H1 (cell line): ENCODE data around the gene LRCH2. TPM values are rescaled to one million over a fixed set of nuclear protein-coding genes. Genes with fewer than 3 reads are reported as not detected.

ENCODE experiments used
- CTCF ChIA-PET: fragments of 300-600 bp; sonication (Branson Sonifier 250); formaldehyde crosslinking; loops from one replicate; lab custom pipeline; 2021; ENCODE audit not compliant: partially characterized antibody; lab: Charles Lee
- POLR2A ChIA-PET: fragments of 300-600 bp; sonication (Branson Sonifier 250); formaldehyde crosslinking; loops from one replicate; lab custom pipeline; 2021; ENCODE audit warnings: inconsistent platforms; ENCODE audit not compliant: partially characterized antibody; lab: Charles Lee
- DNase-seq, 2 experiments: peaks; one replicate each; pipeline versions ENCODE4 v3.0.0 to v3.0.0-alpha.2; 2010 to 2022; ENCODE audit warnings: low spot score in 2 of 2, low read depth in 1 of 2, mixed read lengths in 1 of 2
- FAIRE-seq: peaks from 2 replicates; lab custom pipeline; 2011; peaks lifted over from hg19 to GRCh38; lab: Jason Lieb, UNC
- H2AFZ ChIP-seq: 2 replicates; pipeline ENCODE4 v1.8.1; 2012; ENCODE audit warnings: low read length, inconsistent platforms
- H2AK5ac ChIP-seq: 2 replicates; pipeline ENCODE4 v1.6.1; 2013; ENCODE audit warnings: low read depth, low read length
- H2BK120ac ChIP-seq: replicated peaks from 2 replicates; pipeline ENCODE3; 2013; ENCODE audit warnings: low read depth, low read length, inconsistent platforms
- H2BK12ac ChIP-seq: 2 replicates; pipeline ENCODE4 v1.6.1; 2013; ENCODE audit warnings: low read depth, low read length
- H2BK15ac ChIP-seq: 2 replicates; pipeline ENCODE4 v1.6.1; 2013; ENCODE audit warnings: low read length
- H2BK20ac ChIP-seq: 2 replicates; pipeline ENCODE4 v1.6.1; 2013; ENCODE audit warnings: low read length
- H2BK5ac ChIP-seq: 2 replicates; pipeline ENCODE4 v1.6.1; 2013; ENCODE audit warnings: low read depth, low read length
- H3K14ac ChIP-seq: 2 replicates; pipeline ENCODE4 v1.6.1; 2013; ENCODE audit warnings: inconsistent platforms; ENCODE audit not compliant: insufficient read length
- H3K18ac ChIP-seq: 2 replicates; pipeline ENCODE4 v1.6.1; 2013; ENCODE audit warnings: low read length; ENCODE audit errors: extremely low read depth
- H3K23ac ChIP-seq: 2 replicates; pipeline ENCODE4 v1.6.1; 2013; ENCODE audit warnings: inconsistent platforms; ENCODE audit not compliant: insufficient read length
- H3K23me2 ChIP-seq: 2 replicates; pipeline ENCODE4 v1.6.1; 2013; ENCODE audit warnings: low read depth, low read length
- H3K27ac ChIP-seq: 2 replicates; pipeline ENCODE4 v1.6.1; 2011; ENCODE audit warnings: low read depth, low read length, inconsistent platforms
- H3K27me3 ChIP-seq, 4 experiments: replicated peaks in 1 of 4; 1 replicate in 1 of 4; 2 replicates in 3 of 4; pipeline versions ENCODE4 v1.6.1 to v1.8.1; 2011 to 2013; ENCODE audit warnings: low read length in 3 of 4, mild to moderate bottlenecking in 3 of 4, inconsistent platforms in 2 of 4, mixed read lengths in 2 of 4, moderate library complexity in 1 of 4; ENCODE audit not compliant: control insufficient read depth in 3 of 4, insufficient read depth in 3 of 4; ENCODE audit errors: extremely low read depth in 1 of 4
- H3K36me3 ChIP-seq, 4 experiments: 2 replicates each; pipeline versions ENCODE4 v1.6.1 to v1.8.1; 2011 to 2013; ENCODE audit warnings: mild to moderate bottlenecking in 4 of 4, low read length in 3 of 4, moderate library complexity in 2 of 4, control low read depth in 1 of 4, inconsistent platforms in 1 of 4; ENCODE audit not compliant: insufficient read depth in 4 of 4, control insufficient read depth in 2 of 4
- H3K4ac ChIP-seq: replicated peaks from 2 replicates; pipeline ENCODE3; 2013; ENCODE audit warnings: low read length, low read depth, mixed read lengths, inconsistent platforms; ENCODE audit not compliant: insufficient read length
- H3K4me1 ChIP-seq, 4 experiments: replicated peaks in 1 of 4; 1 replicate in 1 of 4; 2 replicates in 3 of 4; pipeline versions ENCODE4 v1.6.1 to v1.8.1; 2011 to 2013; ENCODE audit warnings: low read length in 3 of 4, inconsistent platforms in 2 of 4, mixed read lengths in 1 of 4; ENCODE audit not compliant: insufficient read depth in 4 of 4, control insufficient read depth in 3 of 4
- H3K4me2 ChIP-seq, 2 experiments: 2 replicates each; pipeline versions ENCODE4 v1.6.1 to v1.8.1; 2011 to 2013; ENCODE audit warnings: low read depth in 2 of 2, low read length in 2 of 2, control low read depth in 1 of 2, inconsistent platforms in 1 of 2, mild to moderate bottlenecking in 1 of 2; ENCODE audit not compliant: insufficient read depth in 1 of 2
- H3K4me3 ChIP-seq, 4 experiments: fragments of 200-600, 300-600 bp in 1 of 4; sonication (generic), shearing (Covaris generic), sonication (Bioruptor Twin) in 1 of 4; 2 replicates each; pipeline versions ENCODE4 v1.5.1 to v1.8.1; 2011 to 2016; ENCODE audit warnings: low read length in 4 of 4, low read depth in 3 of 4, control low read depth in 2 of 4, inconsistent platforms in 2 of 4, mild to moderate bottlenecking in 2 of 4, mixed read lengths in 1 of 4, moderate library complexity in 1 of 4; ENCODE audit not compliant: insufficient read depth in 2 of 4; ENCODE audit errors: extremely low read depth in 1 of 4
- H3K56ac ChIP-seq: replicated peaks from 2 replicates; pipeline ENCODE3; 2013; ENCODE audit warnings: low read depth, mild to moderate bottlenecking, mixed read lengths, low read length, inconsistent platforms; ENCODE audit not compliant: insufficient read length
- H3K79me1 ChIP-seq: 2 replicates; pipeline ENCODE4 v1.6.1; 2013; ENCODE audit warnings: low read depth, low read length, control low read depth
- H3K79me2 ChIP-seq, 2 experiments: 2 replicates each; pipeline versions ENCODE4 v1.6.1 to v1.8.1; 2012 to 2013; ENCODE audit warnings: low read length in 2 of 2, mild to moderate bottlenecking in 2 of 2, inconsistent platforms in 1 of 2; ENCODE audit not compliant: insufficient read depth in 2 of 2, control insufficient read depth in 1 of 2
- H3K9ac ChIP-seq, 4 experiments: replicated peaks in 1 of 4; 1 replicate in 1 of 4; 2 replicates in 3 of 4; pipeline versions ENCODE4 v1.6.1 to v1.8.1; 2011 to 2013; ENCODE audit warnings: low read depth in 3 of 4, low read length in 3 of 4, control low read depth in 2 of 4, mild to moderate bottlenecking in 2 of 4, moderate library complexity in 2 of 4, inconsistent platforms in 1 of 4; ENCODE audit errors: extremely low read depth in 1 of 4
- H3K9me3 ChIP-seq, 2 experiments: 2 replicates each; pipeline versions ENCODE4 v1.6.1 to v1.8.1; 2012 to 2013; ENCODE audit warnings: mild to moderate bottlenecking in 2 of 2, moderate library complexity in 2 of 2, control low read depth in 1 of 2, inconsistent platforms in 1 of 2, low read depth in 1 of 2, low read length in 1 of 2, mixed read lengths in 1 of 2; ENCODE audit not compliant: insufficient read depth in 2 of 2
- H4K20me1 ChIP-seq, 2 experiments: replicated peaks in 1 of 2; 2 replicates each; pipeline versions ENCODE3 to v1.8.1; 2011 to 2013; ENCODE audit warnings: inconsistent platforms in 2 of 2, low read length in 2 of 2, mild to moderate bottlenecking in 1 of 2; ENCODE audit not compliant: insufficient read depth in 2 of 2, control insufficient read depth in 1 of 2
- H4K5ac ChIP-seq: 2 replicates; pipeline ENCODE4 v1.6.1; 2013; ENCODE audit warnings: low read length, low read depth, mixed read lengths, inconsistent platforms; ENCODE audit not compliant: insufficient read length
- H4K8ac ChIP-seq: 2 replicates; pipeline ENCODE4 v1.8.0; 2013; ENCODE audit warnings: mild to moderate bottlenecking, moderate library complexity, low read length, inconsistent platforms; ENCODE audit not compliant: insufficient read depth; ENCODE audit errors: extremely low read depth
- H4K91ac ChIP-seq: replicated peaks from 2 replicates; pipeline ENCODE3; 2013; ENCODE audit warnings: low read length, mixed read lengths, inconsistent platforms; ENCODE audit not compliant: insufficient read length
- BCL11A ChIP-seq, 2 experiments: IDR thresholded peaks; one replicate each; pipeline ENCODE4 v1.6.1; 2011; ENCODE audit warnings: low read depth in 2 of 2, low read length in 2 of 2, mild to moderate bottlenecking in 2 of 2
- CBX5 ChIP-seq: fragments of 300-800, 300-1000 bp; sonication (generic); IDR thresholded peaks from 2 replicates; pipeline ENCODE4 v1.7.1; 2016; ENCODE audit warnings: antibody characterized with exemption, low read length, low read depth
- CHD1 ChIP-seq: IDR thresholded peaks from 2 replicates; pipeline ENCODE4 v1.6.1; 2012; ENCODE audit warnings: low read depth, low read length, improper control_type of control experiment
- FOSL1 ChIP-seq: IDR thresholded peaks from 2 replicates; pipeline ENCODE4 v1.6.1; 2011; ENCODE audit warnings: mild to moderate bottlenecking, low read depth, low read length, moderate library complexity; ENCODE audit not compliant: insufficient read depth
- GTF2F1 ChIP-seq: IDR thresholded peaks from 2 replicates; pipeline ENCODE4 v1.6.1; 2012; ENCODE audit warnings: low read depth, low read length, improper control_type of control experiment, borderline replicate concordance
- PHF8 ChIP-seq: fragments of 200-600 bp; sonication (generic); conservative IDR thresholded peaks from 2 replicates; pipeline ENCODE4 v1.7.1; 2012; ENCODE audit warnings: low read depth, mild to moderate bottlenecking, inconsistent platforms, low read length, moderate library complexity
- POLR2A ChIP-seq, 2 experiments: IDR thresholded peaks; 1 replicate in 1 of 2; 2 replicates in 1 of 2; pipeline ENCODE4 v1.6.1; 2011; ENCODE audit warnings: low read depth in 2 of 2, low read length in 2 of 2, mild to moderate bottlenecking in 2 of 2; ENCODE audit errors: control extremely low read depth in 1 of 2
- POLR2AphosphoS5 ChIP-seq: IDR thresholded peaks from 2 replicates; pipeline ENCODE4 v1.6.1; 2011; ENCODE audit warnings: low read depth, low read length
- SAP30 ChIP-seq: fragments of 300-600 bp; sonication (generic); IDR thresholded peaks from 2 replicates; pipeline ENCODE4 v1.7.1; 2012; ENCODE audit warnings: low read length, moderate library complexity, mild to moderate bottlenecking, inconsistent platforms; ENCODE audit not compliant: insufficient read depth, insufficient replicate concordance
- SRF ChIP-seq: IDR thresholded peaks from 2 replicates; pipeline ENCODE4 v1.6.1; 2011; ENCODE audit warnings: mild to moderate bottlenecking, low read depth, low read length, moderate library complexity
- TCF12 ChIP-seq: IDR thresholded peaks from 2 replicates; pipeline ENCODE4 v1.6.1; 2011; ENCODE audit warnings: low read depth, mild to moderate bottlenecking, low read length
- TEAD4 ChIP-seq: IDR thresholded peaks from 2 replicates; pipeline ENCODE4 v1.6.1; 2012; ENCODE audit warnings: low read depth, low read length, inconsistent platforms, mixed read lengths
- YY1 ChIP-seq: IDR thresholded peaks from 2 replicates; pipeline ENCODE4 v1.6.1; 2011; ENCODE audit warnings: low read depth, mild to moderate bottlenecking, low read length
- polyA plus RNA-seq, 7 experiments: library from polyadenylated mRNA; depleted of rRNA in 3 of 7; stranded (reverse) in 5 of 7; unstranded in 2 of 7; fragments of >200 nt in 5 of 7; fragments of 200-250 nt in 2 of 7; gene quantifications; 1 replicate in 5 of 7; 2 replicates in 1 of 7; 4 replicates in 1 of 7; pipeline versions ENCODE4 v1.2.1 to v1.2.3, GENCODE V29; 2011 to 2013; ENCODE audit warnings: missing spikeins in 2 of 7, mixed read lengths in 2 of 7
- total RNA-seq: library from RNA; stranded (reverse); fragmentation: NEBNext Ultra II Directional; extraction: Animal tissue kit (Norgen Biotek cat#: 25700); gene quantifications from 2 replicates; pipeline ENCODE4 v1.2.1, GENCODE V29; 2021
- TF ChIP-seq, protein P1 (sequence below): IDR thresholded peaks from 2 replicates; pipeline ENCODE4 v1.6.1; 2011; ENCODE audit warnings: low read depth, mild to moderate bottlenecking, low read length; ENCODE audit not compliant: insufficient read depth

The LRCH2 gene
- total and polyA plus RNA-seq, 2 of the 8 experiments (the other 6 are each of a cell fraction or from before 2014, with no cell fraction given): 1.5 to 5.5 TPM

DNA sequence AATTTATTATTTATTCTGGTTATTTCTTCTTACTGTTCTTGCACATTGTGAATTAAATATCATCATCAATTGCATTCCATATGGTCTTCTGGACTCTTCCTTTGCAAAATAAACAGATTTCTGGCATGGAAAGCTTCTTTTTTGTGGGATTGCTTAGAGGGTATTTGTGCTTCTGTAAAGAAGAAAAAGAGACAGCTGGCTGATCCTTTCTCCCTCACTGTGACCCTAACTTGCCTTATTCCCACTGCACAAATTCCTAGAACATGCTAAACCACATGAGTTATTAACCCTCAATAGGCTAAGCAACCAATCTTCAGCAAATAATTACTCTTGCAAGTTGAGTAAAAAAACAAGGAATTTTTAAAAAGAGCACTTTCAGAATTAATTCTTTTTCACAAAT is 23.8 kb upstream of the LRCH2 start:
- ChIA-PET POLR2A (no interaction called here), CTCF (interaction anchor here (2.0 kb wide), 1 partner anchor 11 kb away, joined by 6 read pairs; no protein-coding TSS in a partner anchor)
- DNase-seq: no peak
- Histone ChIP-seq H3K56ac (no peak overlapping the region), H4K8ac (no peak overlapping the region), H2AK5ac (no peak overlapping the region), H3K27me3 (no peaks in the 10 kb centered on the region), H3K79me2 (no peaks in the 10 kb centered on the region), H2BK15ac (no peak overlapping the region), H3K23ac (no peak overlapping the region), H3K9ac (no peak overlapping the region), H4K5ac (no peak overlapping the region), H2AFZ (no peak overlapping the region), H3K18ac (no peak overlapping the region), H3K14ac (no peak overlapping the region), H3K4me2 (no peak overlapping the region), H3K23me2 (no peaks in the 10 kb centered on the region), H2BK20ac (no peak overlapping the region), H3K4ac (no peak overlapping the region), H3K9me3 (no peaks in the 10 kb centered on the region), H2BK5ac (no peak overlapping the region), H2BK12ac (no peak overlapping the region), H4K91ac (no peak overlapping the region), H3K4me3 (no peak overlapping the region), H2BK120ac (no peak overlapping the region), H3K4me1 (no peaks in the 10 kb centered on the region), H3K27ac (no peak overlapping the region), H3K79me1 (no peaks in the 10 kb centered on the region), H4K20me1 (no peaks in the 10 kb centered on the region), H3K36me3 (no peaks in the 10 kb centered on the region)
- FAIRE-seq: no peak
- no peak for TF ChIP-seq CBX5
- TF ChIP-seq POLR2AphosphoS5: no peak
- no peak for TF ChIP-seq SAP30
- TF ChIP-seq TCF12: no peak
- no peak for TF ChIP-seq BCL11A (IDR thresholded peaks at IDR 0.05; ENCODE audit: low read depth in 2 of 2, low read length in 2 of 2)
- no peak for TF ChIP-seq CHD1
- no peak for TF ChIP-seq POLR2A (IDR thresholded peaks at IDR 0.05; ENCODE audit: control extremely low read depth in 1 of 2, low read depth in 2 of 2, low read length in 2 of 2)
- no peak for TF ChIP-seq SRF
- no peak for TF ChIP-seq FOSL1
- TF ChIP-seq, protein P1, sequence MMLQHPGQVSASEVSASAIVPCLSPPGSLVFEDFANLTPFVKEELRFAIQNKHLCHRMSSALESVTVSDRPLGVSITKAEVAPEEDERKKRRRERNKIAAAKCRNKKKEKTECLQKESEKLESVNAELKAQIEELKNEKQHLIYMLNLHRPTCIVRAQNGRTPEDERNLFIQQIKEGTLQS: no peak
- TF ChIP-seq TEAD4: no peak
- no peak for TF ChIP-seq PHF8
- no peak for TF ChIP-seq GTF2F1
- TF ChIP-seq YY1: no peak
